ENCODE measurements around the gene DOCK2.

DOCK2 gene

DNA sequence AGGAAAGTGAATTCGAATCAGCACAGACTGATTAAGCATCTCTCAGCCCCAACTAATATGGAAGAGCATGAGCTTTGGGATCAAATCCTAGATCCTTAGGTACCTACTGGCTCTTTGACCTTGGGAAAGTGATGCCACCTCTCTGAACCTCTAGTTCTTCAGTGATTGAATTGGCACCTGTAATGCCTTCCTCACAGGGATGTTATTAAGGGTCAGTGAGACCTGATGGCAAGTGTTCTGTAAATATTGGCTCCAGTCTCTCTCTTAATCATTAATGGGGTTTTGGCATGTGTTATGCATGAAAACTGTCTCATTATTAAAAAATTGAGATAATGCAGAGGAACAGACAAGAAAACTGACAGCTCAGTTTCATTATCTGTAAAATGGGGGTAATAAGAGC lies 227.4 kb downstream of the DOCK2 start:
- no peak for DNase-seq (ENCODE audit: low read depth)

GRCh38 chr5:169867347-169867746 lies 230.3 kb downstream of the DOCK2 start:
- DNase-seq (ENCODE audit: low read depth): no peak

GRCh38 chr5:169869066-169869465 lies 232.0 kb downstream of the DOCK2 start:
- no peak for DNase-seq (ENCODE audit: low read depth)

- no peak for DNase-seq (ENCODE audit: low read depth)
Measured at GRCh38 chr5:169870211-169870610, 233.1 kb downstream of the DOCK2 start.

GRCh38 chr5:169871826-169872490 lies 234.9 kb downstream of the DOCK2 start:
- DNase-seq (ENCODE audit: low read depth): no peak

DNA sequence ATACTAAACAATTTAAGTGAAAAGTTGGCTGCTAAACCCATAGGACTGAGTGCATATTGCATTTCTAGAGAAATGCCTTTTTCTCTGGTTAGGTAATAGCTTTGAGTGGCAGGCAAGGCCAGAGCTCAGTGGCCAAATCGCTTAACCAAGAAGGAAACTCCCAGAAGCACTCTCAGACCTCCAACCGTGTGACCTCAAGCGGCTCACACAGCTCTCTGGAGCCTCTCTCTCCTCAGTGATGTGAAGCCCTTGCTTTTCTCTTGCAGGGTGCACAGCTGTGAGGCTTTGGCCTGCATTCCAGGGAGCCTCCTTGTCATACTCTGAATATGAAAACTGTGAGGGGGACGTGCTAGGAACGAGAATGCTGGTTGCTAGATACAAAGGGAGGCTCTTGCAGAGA lies 236.6 kb downstream of the DOCK2 start:
- no peak for DNase-seq (ENCODE audit: low read depth)

DNA sequence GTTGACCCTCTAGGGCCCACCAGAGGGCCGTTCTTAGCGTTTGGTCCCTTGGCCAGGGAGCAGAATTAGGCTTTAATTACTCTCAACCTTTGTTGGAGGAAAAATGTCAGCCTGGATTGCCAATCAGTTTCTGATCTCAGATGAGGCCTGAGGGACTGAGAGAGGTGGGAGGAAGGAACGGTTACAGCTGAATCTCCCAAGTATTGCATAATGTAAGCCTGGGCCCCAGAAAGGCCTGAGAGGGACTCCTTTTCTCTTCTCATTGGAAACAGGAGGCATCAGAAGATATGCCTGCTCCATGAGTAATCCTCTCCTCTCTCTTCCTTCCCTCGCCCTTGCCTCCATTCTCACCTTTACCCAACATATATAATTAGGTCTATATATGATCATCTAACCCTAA lies 237.5 kb downstream of the DOCK2 start:
- no peak for DNase-seq (ENCODE audit: low read depth)

GRCh38 chr5:169875091-169875728 lies 238.1 kb downstream of the DOCK2 start:
- no peak for DNase-seq (ENCODE audit: low read depth)

DNA sequence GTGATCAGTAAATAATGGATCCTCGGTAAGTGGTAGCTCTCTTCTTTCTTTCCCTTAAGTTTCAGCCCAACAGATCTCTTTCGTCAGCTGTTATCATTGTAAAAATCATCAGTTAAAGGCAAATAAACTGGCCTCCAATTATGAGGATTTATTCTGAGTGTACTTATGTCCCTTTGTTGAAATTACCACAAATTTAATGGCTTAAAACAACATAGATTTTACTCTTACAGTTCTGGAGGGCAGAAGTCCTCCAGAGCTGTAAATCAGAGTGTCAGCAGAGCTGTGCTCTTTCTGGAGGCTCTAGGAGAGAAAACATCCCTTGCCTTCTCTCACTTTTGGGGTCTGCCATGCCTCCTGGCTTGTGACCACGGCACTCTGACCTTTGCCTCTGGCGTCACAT lies 238.7 kb downstream of the DOCK2 start:
- no peak for DNase-seq (ENCODE audit: low read depth)

GRCh38 chr5:169876386-169876785 lies 239.3 kb downstream of the DOCK2 start:
- no peak for DNase-seq (ENCODE audit: low read depth)

GRCh38 chr5:169880012-169880663 lies 243.1 kb downstream of the DOCK2 start:
- no peak for DNase-seq (ENCODE audit: low read depth)

GRCh38 chr5:169880785-169881184 lies 243.7 kb downstream of the DOCK2 start:
- no peak for DNase-seq (ENCODE audit: low read depth)

DNA sequence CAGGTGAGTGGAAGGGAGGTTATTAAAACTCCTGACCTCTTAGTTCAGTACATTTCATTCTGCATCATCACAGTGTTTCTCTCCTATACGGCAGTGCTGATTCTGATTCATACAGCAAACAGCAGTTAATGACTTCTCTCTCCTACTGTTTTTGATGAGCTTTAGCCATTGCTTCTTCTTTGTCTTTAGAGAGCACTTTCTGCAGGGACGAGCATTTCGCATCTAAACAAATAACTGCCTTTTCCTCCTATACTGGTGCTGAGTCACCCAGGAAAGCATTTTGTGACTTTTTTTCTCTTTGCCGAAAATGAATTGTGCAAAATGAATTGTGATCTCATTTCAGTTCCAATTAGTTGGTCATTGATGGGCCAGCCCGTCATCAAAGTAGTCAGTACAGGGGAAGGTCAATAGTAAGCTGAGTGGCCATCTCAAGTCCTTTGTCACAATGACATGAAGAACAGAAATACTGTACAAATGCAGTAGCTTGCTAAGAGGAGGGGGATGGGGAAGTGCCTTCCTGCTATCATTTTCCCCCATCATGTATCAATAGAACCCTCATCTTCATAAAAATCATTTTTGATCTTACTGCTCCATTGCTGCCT lies 244.7 kb downstream of the DOCK2 start:
- DNase-seq (ENCODE audit: low read depth): no peak

DNA sequence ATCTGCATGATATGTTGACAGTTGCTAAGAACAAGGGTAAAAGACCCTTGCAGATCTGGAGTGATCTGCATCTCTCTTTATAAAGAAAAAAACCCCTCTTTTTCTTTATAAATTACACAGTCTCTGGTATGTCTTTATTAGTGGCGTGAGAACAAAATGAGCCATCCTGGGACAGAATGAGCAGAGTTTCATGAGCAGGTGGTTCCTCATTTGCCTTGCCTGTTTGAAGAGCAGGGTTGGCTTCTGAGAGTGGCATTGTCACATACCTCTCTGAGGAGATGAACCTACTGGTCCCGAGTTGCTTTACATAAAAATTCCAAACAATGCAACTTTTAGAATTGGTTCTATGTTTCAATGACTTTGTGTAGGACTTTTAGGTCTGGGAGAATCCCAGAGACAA lies 249.0 kb downstream of the DOCK2 start:
- no peak for DNase-seq (ENCODE audit: low read depth)

DNA sequence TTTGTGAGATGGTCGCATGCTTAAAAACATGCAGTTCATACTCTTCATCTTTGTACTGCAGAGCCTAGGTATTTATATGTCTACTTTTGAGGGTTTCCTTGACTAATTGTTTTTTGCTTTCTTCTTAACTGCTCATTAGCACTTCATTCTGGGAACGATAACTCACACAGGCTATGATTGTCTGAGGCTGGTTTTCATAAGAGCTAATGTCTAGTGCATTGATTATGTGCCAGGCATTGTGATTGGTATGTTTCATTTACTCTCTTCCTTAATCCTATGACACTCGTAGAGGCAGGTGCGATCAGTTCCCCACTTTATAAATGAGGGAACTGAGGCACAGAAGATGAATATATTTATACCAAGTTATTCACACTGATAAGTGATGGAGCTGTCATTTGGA lies 249.6 kb downstream of the DOCK2 start:
- DNase-seq (ENCODE audit: low read depth): no peak

GRCh38 chr5:169889572-169889971 lies 252.5 kb downstream of the DOCK2 start:
- no peak for DNase-seq (ENCODE audit: low read depth)

DNA sequence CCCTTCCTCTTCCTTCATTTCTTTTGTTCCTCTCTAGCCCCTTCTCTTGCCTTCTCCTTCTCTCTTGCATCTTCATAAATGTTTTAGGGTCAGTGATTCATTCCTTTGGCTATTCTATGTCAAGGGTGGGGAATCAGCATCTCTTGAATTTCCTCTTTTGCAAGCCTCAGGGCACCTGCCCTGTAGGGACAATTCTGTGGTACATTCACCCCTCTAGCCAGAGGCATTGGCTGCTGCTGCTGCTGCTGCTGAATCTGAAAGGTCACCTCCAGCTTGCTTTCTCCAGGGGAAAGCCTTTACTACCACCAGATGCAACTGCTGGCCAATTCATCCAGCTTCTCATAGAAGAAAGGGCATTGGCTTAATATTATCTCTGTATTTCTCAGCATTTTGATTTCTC lies 255.9 kb downstream of the DOCK2 start:
- DNase-seq (ENCODE audit: low read depth): no peak

- DNase-seq (ENCODE audit: low read depth): no peak
Measured at GRCh38 chr5:169893571-169893970, 256.5 kb downstream of the DOCK2 start.

DNA sequence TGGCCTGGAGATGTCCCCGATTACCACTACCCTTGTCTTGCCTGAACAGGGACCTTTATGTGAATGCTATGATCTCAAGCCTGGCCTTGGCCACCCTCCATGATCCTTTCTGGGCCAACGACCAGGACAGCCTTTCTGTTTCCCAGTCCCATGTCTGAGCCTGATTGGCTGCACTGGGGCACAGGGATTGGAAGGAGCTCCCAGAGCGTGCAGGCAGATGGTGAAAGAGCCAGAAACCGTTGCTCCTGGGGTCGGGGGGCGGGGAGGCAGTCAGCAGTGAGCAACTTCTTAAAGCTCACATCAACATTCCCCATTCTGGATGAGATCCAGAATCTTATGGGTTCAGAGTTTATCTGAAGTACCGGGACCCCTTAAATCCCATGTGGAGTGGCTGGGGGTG lies 258.9 kb downstream of the DOCK2 start:
- no peak for DNase-seq (ENCODE audit: low read depth)

- no peak for DNase-seq (ENCODE audit: low read depth)
Measured at GRCh38 chr5:169897481-169897880, 260.4 kb downstream of the DOCK2 start.

GRCh38 chr5:169901896-169902295 lies 264.8 kb downstream of the DOCK2 start:
- no peak for DNase-seq (ENCODE audit: low read depth)

GRCh38 chr5:169904059-169904458 lies 267.0 kb downstream of the DOCK2 start:
- no peak for DNase-seq (ENCODE audit: low read depth)

DNA sequence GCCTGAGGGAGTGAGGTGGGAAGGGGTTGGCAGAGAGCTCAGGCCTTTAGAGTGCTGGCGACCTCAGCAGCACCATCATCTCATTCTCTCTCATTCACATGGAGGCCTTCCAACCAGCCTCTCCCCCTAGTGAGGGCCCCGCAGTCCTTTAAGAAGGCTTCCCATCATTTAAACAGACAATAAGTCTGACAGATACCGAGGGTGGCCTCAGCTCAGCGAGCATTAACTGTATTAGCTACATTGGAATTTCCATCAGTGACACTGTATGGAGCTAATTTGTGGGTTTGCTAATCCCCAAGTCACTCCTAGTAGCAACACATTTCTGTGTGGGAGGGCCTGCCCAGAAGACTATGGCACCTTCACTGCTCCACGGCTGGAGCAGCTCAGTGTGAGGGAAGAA lies 267.4 kb downstream of the DOCK2 start:
- DNase-seq (ENCODE audit: low read depth): no peak

All from activated gamma-delta T cell treated with anti-CD3 and anti-CD28 coated beads, Interleukin-2, amount 50 U/mL, for 16 hours (primary cell).